Immature natural killer cell (primary cell): ENCODE measurements around the gene NPAT. TPM values are rescaled to one million over a fixed set of nuclear protein-coding genes. Genes with fewer than 3 reads are reported as not detected.

Experiments used
- DNase-seq, 3 donors: peaks; one replicate each; pipeline ENCODE4 v3.0.0; 2022; ENCODE audit warnings: mixed read lengths in 1 of 3
- H3K27ac Mint-ChIP-seq, 6 donors: one replicate each; pipeline ENCODE4 v1.8.0; 2020; ENCODE audit warnings: mixed read lengths in 6 of 6, mild to moderate bottlenecking in 5 of 6, inconsistent platforms in 4 of 6, moderate library complexity in 3 of 6
- H3K27me3 Mint-ChIP-seq, 3 donors: one replicate each; pipeline ENCODE4 v1.8.0; 2020 to 2021; ENCODE audit warnings: low read depth in 3 of 3, mild to moderate bottlenecking in 3 of 3, mixed read lengths in 3 of 3, moderate library complexity in 3 of 3, inconsistent platforms in 1 of 3
- H3K36me3 Mint-ChIP-seq, 3 donors: one replicate each; pipeline ENCODE4 v1.8.0; 2020; ENCODE audit warnings: mixed read lengths in 3 of 3, inconsistent platforms in 2 of 3, mild to moderate bottlenecking in 2 of 3
- H3K4me1 Mint-ChIP-seq, 2 donors: one replicate each; pipeline ENCODE4 v1.8.0; 2020; ENCODE audit warnings: inconsistent platforms in 2 of 2, mild to moderate bottlenecking in 2 of 2, mixed read lengths in 2 of 2, moderate library complexity in 1 of 2
- H3K4me3 Mint-ChIP-seq, 5 donors: one replicate each; pipeline ENCODE4 v1.8.0; 2020; ENCODE audit warnings: mild to moderate bottlenecking in 5 of 5, mixed read lengths in 5 of 5, inconsistent platforms in 3 of 5, moderate library complexity in 3 of 5
- H3K9me3 Mint-ChIP-seq, 6 donors: one replicate each; pipeline ENCODE4 v1.8.0; 2020; ENCODE audit warnings: mild to moderate bottlenecking in 6 of 6, mixed read lengths in 6 of 6, inconsistent platforms in 4 of 6, moderate library complexity in 3 of 6
- polyA plus RNA-seq, 3 donors: library from polyadenylated mRNA; unstranded; fragments of 300-500 nt; fragmentation: Illumina TruSeq; gene quantifications; one replicate each; pipeline ENCODE4 v1.2.3, GENCODE V29; 2021

The NPAT gene
- polyA plus RNA-seq: 10 to 100 TPM; 15.6 to 30.5 (median 24.1) TPM

DNA sequence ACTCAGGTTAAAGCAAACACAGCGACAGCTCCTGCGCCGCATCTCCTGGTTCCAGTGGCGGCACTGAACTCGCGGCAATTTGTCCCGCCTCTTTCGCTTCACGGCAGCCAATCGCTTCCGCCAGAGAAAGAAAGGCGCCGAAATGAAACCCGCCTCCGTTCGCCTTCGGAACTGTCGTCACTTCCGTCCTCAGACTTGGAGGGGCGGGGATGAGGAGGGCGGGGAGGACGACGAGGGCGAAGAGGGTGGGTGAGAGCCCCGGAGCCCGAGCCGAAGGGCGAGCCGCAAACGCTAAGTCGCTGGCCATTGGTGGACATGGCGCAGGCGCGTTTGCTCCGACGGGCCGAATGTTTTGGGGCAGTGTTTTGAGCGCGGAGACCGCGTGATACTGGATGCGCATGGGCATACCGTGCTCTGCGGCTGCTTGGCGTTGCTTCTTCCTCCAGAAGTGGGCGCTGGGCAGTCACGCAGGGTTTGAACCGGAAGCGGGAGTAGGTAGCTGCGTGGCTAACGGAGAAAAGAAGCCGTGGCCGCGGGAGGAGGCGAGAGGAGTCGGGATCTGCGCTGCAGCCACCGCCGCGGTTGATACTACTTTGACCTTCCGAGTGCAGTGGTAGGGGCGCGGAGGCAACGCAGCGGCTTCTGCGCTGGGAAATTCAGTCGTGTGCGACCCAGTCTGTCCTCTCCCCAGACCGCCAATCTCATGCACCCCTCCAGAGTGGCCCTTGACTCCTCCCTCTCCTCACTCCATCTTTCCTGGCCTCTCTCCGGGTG, at the start of gene NPAT, which contains the start of gene ATM:
Gene NPAT, minus strand, starts transcription at position 65 of the 774 bp plus-strand sequence. CDS start 102 bp downstream, outside the sequence.
Gene ATM, plus strand, starts transcription at position 494 of the 774 bp plus-strand sequence. CDS start 4,558 bp downstream, outside the sequence.
- peaks cover 2 to 10% (median 7%) of the 10 kb centered on the region in 3 donors for H3K27me3 Mint-ChIP-seq
- no peak within 1 kb of the TSS for H3K27ac Mint-ChIP-seq
- peak; percentile 99 to 100 (median 100) for DNase-seq
- H3K4me3 Mint-ChIP-seq: no peak within 1 kb of the TSS
- H3K9me3 Mint-ChIP-seq: no peaks in the 10 kb centered on the region
- H3K36me3 Mint-ChIP-seq: peaks cover 3 to 9% (median 4%) of the 10 kb centered on the region in 3 donors
- H3K4me1 Mint-ChIP-seq: peaks cover 46 to 58% of the 10 kb centered on the region in 2 donors

DNA sequence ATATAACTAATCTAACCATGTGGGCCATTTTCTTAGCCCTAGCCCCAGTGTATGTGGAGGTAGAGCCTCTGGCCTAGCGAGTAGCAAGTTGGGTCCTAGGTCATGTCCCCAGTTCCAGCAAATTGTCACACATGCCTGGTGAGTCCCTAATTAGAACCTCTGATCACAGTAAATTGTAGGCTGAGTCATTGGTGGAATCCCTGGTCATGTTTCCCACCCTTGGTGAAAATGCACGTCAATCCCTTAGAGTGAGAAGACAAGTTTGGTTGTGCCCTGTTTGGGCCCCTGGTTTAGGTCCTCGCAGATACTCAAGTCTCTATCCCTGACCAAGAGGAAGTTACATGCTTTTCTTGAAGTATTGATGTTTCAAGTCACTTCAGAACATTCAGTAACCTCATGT, 47.1 kb upstream of the NPAT start:
- Mint-ChIP-seq H3K4me1 (peaks cover 9 to 20% of the 10 kb centered on the region in 2 donors), H3K27me3 (peaks cover 0 to 3% (median 0%) of the 10 kb centered on the region in 3 donors), H3K4me3 (no peak overlapping the region), H3K36me3 (peaks cover 23 to 49% (median 34%) of the 10 kb centered on the region in 3 donors), H3K27ac (peak overlapping the region; percentile 56 to 83 (median 62)), H3K9me3 (peaks cover 0 to 2% (median 0%) of the 10 kb centered on the region in 6 donors)
- no peak for DNase-seq

DNA sequence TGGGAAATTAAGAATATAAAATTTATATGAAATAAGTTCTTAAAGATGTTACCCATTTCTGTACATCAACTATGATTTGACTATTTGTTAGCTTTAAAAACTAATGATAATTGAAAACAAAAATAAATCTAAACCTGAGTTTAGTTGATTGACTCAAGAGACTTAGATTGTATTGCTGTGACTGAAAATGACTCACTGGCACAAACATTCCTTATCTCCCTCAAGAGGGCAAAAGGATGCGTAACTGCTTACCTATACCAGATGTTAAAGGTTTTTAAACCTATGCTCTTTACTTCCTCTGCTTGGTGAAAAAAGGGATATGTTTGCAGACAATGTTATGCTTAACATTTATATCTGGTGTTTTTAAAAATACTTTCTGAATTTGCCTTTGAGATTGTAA, 30.7 kb upstream of the NPAT start:
- peak overlapping the region in 5 of 6 donors; percentile 11 to 86 (median 64) for H3K27ac Mint-ChIP-seq
- H3K4me3 Mint-ChIP-seq: no peak overlapping the region
- H3K36me3 Mint-ChIP-seq: peaks cover 23 to 74% (median 42%) of the 10 kb centered on the region in 3 donors
- no peak for DNase-seq
- peaks cover 7 to 63% of the 10 kb centered on the region in 2 donors for H3K4me1 Mint-ChIP-seq
- H3K27me3 Mint-ChIP-seq: no peaks in the 10 kb centered on the region
- no peaks in the 10 kb centered on the region for H3K9me3 Mint-ChIP-seq

DNA sequence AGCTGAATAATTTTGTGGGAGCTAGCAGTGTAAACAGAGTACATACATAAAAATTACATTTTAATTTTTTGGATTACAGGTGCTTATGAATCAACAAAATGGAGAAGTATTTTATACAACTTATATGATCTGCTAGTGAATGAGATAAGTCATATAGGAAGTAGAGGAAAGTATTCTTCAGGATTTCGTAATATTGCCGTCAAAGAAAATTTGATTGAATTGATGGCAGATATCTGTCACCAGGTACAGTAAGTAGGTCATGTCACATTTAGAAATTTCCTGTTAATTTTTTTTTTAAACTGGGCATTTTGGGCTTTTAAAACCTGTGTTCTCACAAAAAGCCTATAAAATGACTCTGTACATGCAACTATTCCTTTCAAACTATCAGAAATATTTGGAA, 24.4 kb upstream of the NPAT start:
- Mint-ChIP-seq H3K27ac (peak overlapping the region in 5 of 6 donors; percentile 35 to 88 (median 71)), H3K36me3 (peaks cover 34 to 66% (median 38%) of the 10 kb centered on the region in 3 donors), H3K4me1 (peaks cover 45 to 78% of the 10 kb centered on the region in 2 donors), H3K9me3 (no peaks in the 10 kb centered on the region), H3K4me3 (peak overlapping the region in 1 of 5 donors; percentile 1), H3K27me3 (peaks cover 0 to 1% (median 0%) of the 10 kb centered on the region in 3 donors)
- DNase-seq: no peak

DNA sequence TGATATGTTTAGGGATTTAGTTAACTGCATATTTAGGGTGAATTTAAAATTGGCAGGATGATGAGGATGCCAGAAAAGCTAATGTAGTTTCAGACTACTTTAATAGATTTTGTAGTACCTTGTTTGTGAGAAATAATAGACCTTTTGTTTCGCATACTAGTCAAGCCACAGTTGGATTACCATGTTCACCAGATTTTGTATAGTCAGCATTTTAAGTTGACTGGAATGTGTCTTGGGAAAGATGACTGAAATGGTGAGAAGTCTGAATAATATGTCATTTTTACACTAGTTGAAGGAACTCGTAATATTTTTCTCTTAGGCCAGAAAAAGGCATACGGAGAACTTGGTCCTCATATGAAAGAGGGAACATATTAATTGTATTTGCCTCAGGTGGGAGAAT, 23.9 kb upstream of the NPAT start:
- H3K36me3 Mint-ChIP-seq: peaks cover 28 to 61% (median 33%) of the 10 kb centered on the region in 3 donors
- peaks cover 0 to 5% (median 4%) of the 10 kb centered on the region in 3 donors for H3K27me3 Mint-ChIP-seq
- H3K9me3 Mint-ChIP-seq: no peaks in the 10 kb centered on the region
- DNase-seq: no peak
- peak overlapping the region in 1 of 5 donors; percentile 1 for H3K4me3 Mint-ChIP-seq
- peaks cover 51 to 83% of the 10 kb centered on the region in 2 donors for H3K4me1 Mint-ChIP-seq
- H3K27ac Mint-ChIP-seq: peak overlapping the region; percentile 12 to 88 (median 64)

DNA sequence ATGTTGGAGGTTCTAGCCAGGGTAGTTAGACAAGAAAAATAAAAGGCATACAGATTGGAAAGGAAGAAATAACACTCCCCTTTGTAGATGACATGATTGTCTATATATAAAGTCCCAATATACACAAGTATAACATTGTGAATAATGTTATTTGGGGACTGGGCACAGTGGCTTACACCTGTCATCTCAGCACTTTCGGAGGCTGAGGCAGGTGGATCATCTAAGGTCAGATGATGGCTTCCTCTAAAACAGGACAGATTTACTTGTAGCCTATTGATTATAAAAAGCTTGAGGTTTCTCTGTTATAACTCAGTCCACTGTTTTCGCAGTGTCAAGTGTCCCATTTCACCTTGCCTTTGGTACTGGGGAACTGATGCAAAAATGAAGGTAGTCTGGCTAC, 20.0 kb upstream of the NPAT start:
- H3K27ac Mint-ChIP-seq: peak overlapping the region; percentile 82 to 95 (median 90)
- no peak for DNase-seq
- peaks cover under 1 to 6% (median 6%) of the 10 kb centered on the region in 3 donors for H3K27me3 Mint-ChIP-seq
- H3K4me3 Mint-ChIP-seq: peak overlapping the region; percentile 34 to 77 (median 55)
- H3K9me3 Mint-ChIP-seq: no peaks in the 10 kb centered on the region
- peaks cover 19 to 47% (median 40%) of the 10 kb centered on the region in 3 donors for H3K36me3 Mint-ChIP-seq
- peaks cover 68 to 92% of the 10 kb centered on the region in 2 donors for H3K4me1 Mint-ChIP-seq

DNA sequence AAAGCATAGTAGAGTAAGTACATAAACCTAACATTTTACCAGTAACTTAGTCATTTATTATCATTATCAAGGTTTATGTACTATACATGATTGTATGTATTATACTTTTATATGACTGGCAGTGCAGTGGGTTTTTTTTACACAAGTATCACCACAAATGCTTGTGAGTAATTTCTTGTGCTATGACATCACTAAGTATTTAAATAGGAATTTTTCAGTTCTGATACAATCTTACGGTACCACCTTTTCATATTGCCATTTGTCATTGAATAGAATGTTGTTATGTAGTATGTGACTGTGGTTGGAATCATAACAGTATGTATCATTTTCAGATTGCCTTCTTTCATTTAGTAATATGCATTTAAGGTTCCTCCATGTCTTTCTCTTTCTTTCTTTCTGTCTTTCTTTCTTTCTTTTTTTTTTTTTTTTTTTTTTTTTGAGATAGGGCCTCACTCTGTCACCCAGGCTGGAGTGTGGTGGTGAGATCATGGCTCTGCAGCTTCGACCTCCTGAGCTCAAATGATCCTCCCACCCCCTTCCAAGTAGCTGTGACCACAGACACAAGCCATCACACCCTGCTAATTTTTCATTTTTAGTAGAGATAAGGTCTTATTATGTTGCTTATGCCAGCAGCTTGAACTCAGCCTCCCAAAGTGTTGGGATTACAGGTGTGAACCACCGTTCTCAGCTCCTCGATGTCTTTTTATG, 19.0 kb upstream of the NPAT start:
- peaks cover 74 to 94% of the 10 kb centered on the region in 2 donors for H3K4me1 Mint-ChIP-seq
- no peaks in the 10 kb centered on the region for H3K9me3 Mint-ChIP-seq
- peak overlapping the region; percentile 34 to 77 (median 55) for H3K4me3 Mint-ChIP-seq
- H3K36me3 Mint-ChIP-seq: peaks cover 15 to 43% (median 35%) of the 10 kb centered on the region in 3 donors
- DNase-seq: peak; percentile 38 to 53 (median 49)
- H3K27ac Mint-ChIP-seq: peak overlapping the region; percentile 82 to 95 (median 90)
- H3K27me3 Mint-ChIP-seq: peaks cover 8 to 14% (median 8%) of the 10 kb centered on the region in 3 donors

DNA sequence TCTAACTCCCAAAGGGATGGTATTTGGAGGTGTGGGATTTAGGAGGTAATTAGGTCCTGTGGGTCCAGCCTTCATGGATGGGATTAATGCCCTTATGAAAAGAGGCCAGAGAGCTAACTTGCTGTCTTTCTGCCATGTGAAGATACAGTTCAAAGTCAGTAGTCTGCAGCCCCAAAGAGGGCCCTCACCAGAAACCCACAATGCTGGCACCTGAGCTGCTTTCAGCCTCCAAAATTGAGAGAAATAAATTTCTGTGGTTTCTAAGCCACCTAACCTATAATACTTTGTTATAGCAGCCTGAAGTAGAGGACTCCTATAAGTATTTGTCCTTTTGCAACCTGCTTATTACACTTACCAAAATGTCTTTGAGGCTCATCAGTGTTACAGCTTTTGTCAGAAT, 16.6 kb upstream of the NPAT start:
- H3K4me1 Mint-ChIP-seq: peaks cover 83 to 96% of the 10 kb centered on the region in 2 donors
- H3K27ac Mint-ChIP-seq: peak overlapping the region; percentile 87 to 97 (median 93)
- peaks cover 12 to 22% (median 19%) of the 10 kb centered on the region in 3 donors for H3K27me3 Mint-ChIP-seq
- peaks cover 18 to 40% (median 35%) of the 10 kb centered on the region in 3 donors for H3K36me3 Mint-ChIP-seq
- peak overlapping the region; percentile 41 to 78 (median 74) for H3K4me3 Mint-ChIP-seq
- no peaks in the 10 kb centered on the region for H3K9me3 Mint-ChIP-seq
- DNase-seq: peak; percentile 25 to 47 (median 37)

DNA sequence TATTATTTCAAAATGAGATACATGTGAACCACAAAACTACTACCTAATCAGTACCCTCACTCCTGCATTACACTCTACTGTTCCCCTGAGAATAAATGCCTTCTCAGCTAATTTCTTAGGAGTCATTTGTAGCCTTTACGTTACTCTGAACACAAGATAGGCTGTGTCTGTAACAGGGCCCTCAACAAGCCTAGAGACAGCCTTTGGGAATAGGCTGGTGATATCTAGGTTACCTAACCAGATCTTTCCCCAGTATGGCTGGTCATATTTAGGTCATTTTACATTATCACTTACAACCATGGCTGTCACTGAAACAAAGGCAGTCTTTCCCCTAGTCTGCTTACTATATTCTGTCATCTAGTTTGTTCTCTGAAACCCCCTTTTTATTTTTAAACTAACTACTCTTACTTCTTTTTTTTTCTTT, 14.6 kb upstream of the NPAT start:
- Mint-ChIP-seq H3K27ac (peak overlapping the region; percentile 93 to 99 (median 97)), H3K36me3 (peaks cover 32 to 42% (median 38%) of the 10 kb centered on the region in 3 donors), H3K9me3 (no peaks in the 10 kb centered on the region), H3K27me3 (peaks cover 12 to 22% (median 19%) of the 10 kb centered on the region in 3 donors), H3K4me3 (peak overlapping the region; percentile 68 to 89 (median 79)), H3K4me1 (peaks cover 86 to 93% of the 10 kb centered on the region in 2 donors)
- DNase-seq: peak in 2 of 3 donors; percentile 47 to 55

DNA sequence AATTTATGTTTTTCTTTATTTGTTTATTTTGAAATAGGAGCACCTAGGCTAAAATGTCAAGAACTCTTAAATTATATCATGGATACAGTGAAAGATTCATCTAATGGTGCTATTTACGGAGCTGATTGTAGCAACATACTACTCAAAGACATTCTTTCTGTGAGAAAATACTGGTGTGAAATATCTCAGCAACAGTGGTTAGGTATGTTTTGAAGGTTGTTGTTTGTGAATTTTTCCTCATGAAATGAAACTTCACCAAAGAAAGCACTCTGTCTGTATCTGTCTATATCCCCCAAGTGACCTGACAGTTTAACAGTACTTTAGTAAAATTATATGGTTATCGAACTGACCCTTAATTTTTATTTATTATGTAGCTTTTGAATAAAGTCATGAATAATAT, 13.2 kb upstream of the NPAT start:
- peak overlapping the region; percentile 68 to 89 (median 79) for H3K4me3 Mint-ChIP-seq
- H3K36me3 Mint-ChIP-seq: peaks cover 42 to 51% (median 48%) of the 10 kb centered on the region in 3 donors
- H3K27ac Mint-ChIP-seq: peak overlapping the region; percentile 93 to 99 (median 97)
- peaks cover 79 to 86% of the 10 kb centered on the region in 2 donors for H3K4me1 Mint-ChIP-seq
- H3K27me3 Mint-ChIP-seq: peaks cover 12 to 17% (median 15%) of the 10 kb centered on the region in 3 donors
- DNase-seq: peak; percentile 49 to 59 (median 57)
- H3K9me3 Mint-ChIP-seq: no peaks in the 10 kb centered on the region

DNA sequence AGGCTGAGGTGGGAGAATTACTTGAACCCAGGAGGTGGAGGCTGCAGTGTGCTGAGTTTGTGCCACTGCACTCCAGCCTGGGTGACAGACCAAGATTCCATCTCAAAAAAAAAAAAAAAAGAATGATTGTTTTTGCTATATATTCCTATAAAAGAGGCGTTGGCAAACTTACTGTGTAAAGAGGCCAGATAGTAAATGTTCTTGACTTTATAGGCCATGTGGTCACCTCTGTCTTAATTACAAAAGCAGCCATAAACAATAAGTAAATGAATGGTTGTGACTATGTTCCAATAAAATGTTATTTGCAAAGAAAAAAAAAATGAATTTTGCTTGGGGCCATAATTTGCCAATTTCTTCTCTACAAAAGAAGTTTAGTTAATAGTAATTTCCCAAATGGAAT, 12.8 kb upstream of the NPAT start:
- Mint-ChIP-seq H3K9me3 (no peaks in the 10 kb centered on the region), H3K4me1 (peaks cover 74 to 86% of the 10 kb centered on the region in 2 donors), H3K4me3 (peak overlapping the region; percentile 68 to 89 (median 79)), H3K27ac (peak overlapping the region; percentile 93 to 99 (median 97)), H3K36me3 (peaks cover 41 to 52% (median 50%) of the 10 kb centered on the region in 3 donors), H3K27me3 (peaks cover 12 to 17% (median 15%) of the 10 kb centered on the region in 3 donors)
- DNase-seq: no peak

DNA sequence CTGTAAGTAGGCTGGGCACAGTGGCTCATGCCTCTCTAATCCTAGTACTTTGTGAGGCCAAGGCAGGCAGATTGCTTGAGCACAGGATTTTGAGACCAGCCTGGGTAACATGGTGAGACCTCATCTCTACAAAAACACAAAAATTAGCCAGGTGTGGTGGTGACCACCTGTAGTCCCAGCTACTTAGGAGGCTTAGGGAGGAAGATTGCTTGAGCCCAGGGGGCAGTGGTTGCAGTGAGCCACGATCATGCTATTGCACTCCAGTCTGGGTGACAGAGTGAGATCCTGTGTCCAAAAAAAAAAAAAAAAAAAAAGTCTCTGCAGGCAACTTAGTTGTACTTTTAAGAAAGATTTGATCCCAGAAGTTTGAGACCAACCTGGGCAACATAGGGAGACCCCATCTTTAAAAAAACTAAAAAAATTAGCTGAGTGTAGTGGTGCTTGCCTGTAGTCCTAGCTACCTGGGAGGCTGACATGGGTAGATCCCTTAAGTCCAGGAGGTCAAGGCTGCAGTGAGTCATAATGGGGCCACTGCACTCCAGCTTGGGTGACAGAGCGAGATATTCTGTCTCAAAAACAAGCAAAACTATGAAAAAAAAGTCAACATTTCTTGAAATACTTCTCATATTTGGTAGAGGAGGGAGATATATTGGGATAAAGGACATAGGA, 11.0 kb upstream of the NPAT start:
- Mint-ChIP-seq H3K27ac (peak overlapping the region; percentile 81 to 97 (median 91)), H3K4me3 (peak overlapping the region; percentile 50 to 68 (median 58)), H3K9me3 (no peaks in the 10 kb centered on the region), H3K36me3 (peaks cover 48 to 58% (median 53%) of the 10 kb centered on the region in 3 donors), H3K27me3 (peaks cover 12 to 17% (median 13%) of the 10 kb centered on the region in 3 donors), H3K4me1 (peaks cover 57 to 89% of the 10 kb centered on the region in 2 donors)
- no peak for DNase-seq

DNA sequence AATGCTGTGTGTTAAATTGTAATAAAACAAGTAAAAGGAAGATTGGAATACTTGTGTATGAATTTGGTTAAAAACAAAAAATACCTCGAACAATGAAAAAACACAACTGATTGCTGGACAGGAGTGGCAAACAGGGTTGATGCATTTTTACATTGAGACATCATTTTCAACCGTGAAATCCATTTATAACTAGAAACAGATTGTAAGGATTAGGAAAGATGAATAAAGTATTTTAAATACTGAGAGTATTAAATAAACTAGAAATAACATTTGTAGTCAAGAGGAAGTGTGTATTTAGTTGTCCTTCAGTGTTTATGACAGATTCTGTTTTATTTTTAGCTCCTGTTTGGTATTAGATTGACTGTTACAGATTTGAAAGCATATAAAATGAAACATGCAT, 5.8 kb upstream of the NPAT start:
- Mint-ChIP-seq H3K27me3 (peaks cover 2 to 6% (median 2%) of the 10 kb centered on the region in 3 donors), H3K36me3 (peaks cover 34 to 53% (median 36%) of the 10 kb centered on the region in 3 donors), H3K9me3 (no peaks in the 10 kb centered on the region), H3K4me3 (peak overlapping the region in 4 of 5 donors; percentile 74 to 86 (median 80)), H3K4me1 (peaks cover 6 to 67% of the 10 kb centered on the region in 2 donors), H3K27ac (peak overlapping the region in 5 of 6 donors; percentile 92 to 97 (median 95))
- no peak for DNase-seq
